Measurements from ENCODE around the gene APOL1.
"Not testable (repeated sequence)": the region's sequence is repeated elsewhere in the genome, so short reads cannot be mapped to it uniquely, and the experiment has no call there.

DNA sequence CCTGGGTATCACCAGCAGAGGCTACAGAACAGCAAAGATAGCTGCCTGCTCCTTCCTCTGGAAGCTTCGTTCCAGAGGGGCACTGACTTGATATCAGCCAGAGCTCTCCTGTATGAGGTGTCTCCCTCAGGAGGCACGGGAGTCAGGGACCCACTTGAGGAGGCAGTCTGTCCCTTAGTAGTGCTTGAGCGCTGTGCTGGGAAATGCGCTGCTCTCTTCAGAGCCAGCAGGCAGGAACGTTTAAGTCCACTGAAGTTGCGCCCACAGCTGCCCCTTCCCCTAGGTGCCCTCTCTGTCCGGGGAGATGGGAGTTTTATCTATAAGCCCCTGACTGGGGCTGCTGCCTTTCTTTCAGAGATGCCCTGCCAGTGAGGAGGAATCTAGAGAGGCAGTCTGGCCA lies 18.3 kb downstream of the APOL1 start:
- not testable (repeated sequence) for TF ChIP-seq POLR2AphosphoS5 (IDR thresholded peaks at IDR 0.05); CTCF (IDR thresholded peaks at IDR 0.05 in 8 of 11, conservative IDR thresholded peaks at IDR 0.05 in 3 of 11); POLR2A (IDR thresholded peaks at IDR 0.05)
